GM12878 (cell line): Measurements from ENCODE around the gene SCNM1. TPM values are rescaled to one million over a fixed set of nuclear protein-coding genes. Genes with fewer than 3 reads are reported as not detected.

Experiments used
- ATAC-seq: fragments of 200-7000 bp; cut with Tn5 transposase; 3 replicates; pipeline ENCODE4 v1.9.1; 2020; ENCODE audit warnings: mild to moderate bottlenecking, moderate library complexity
- BruUV-seq: library from RNA; stranded (reverse); fragments of 400-500 nt; replicated peaks from 2 replicates; lab custom pipeline; 2021; lab: Mats Ljungman, UMichigan
- CTCF ChIA-PET: fragments of 300-600 bp; sonication (Branson Sonifier 250); formaldehyde crosslinking; extraction: SDS; loops from one replicate; lab custom pipeline; 2021; ENCODE audit warnings: inconsistent platforms; lab: Yijun Ruan, JAX
- POLR2A ChIA-PET: fragments of 350-600 bp; formaldehyde crosslinking; extraction: SDS; loops from one replicate; lab custom pipeline; 2021; ENCODE audit warnings: inconsistent platforms; lab: Charles Lee
- RAD21 ChIA-PET: fragments of 300-600 bp; sonication (Branson Sonifier 250); formaldehyde crosslinking; loops from one replicate; lab custom pipeline; 2023; ENCODE audit warnings: antibody characterized with exemption; ENCODE audit not compliant: unreplicated experiment; lab: Charles Lee
- SMC1A ChIA-PET: fragments of 300-600 bp; sonication (Branson Sonifier 250); formaldehyde crosslinking; loops from one replicate; lab custom pipeline; 2023; ENCODE audit not compliant: unreplicated experiment, uncharacterized antibody; lab: Charles Lee
- DNase-seq: peaks from one replicate; pipeline ENCODE4 v3.0.0-alpha.2; 2011; ENCODE audit warnings: low read depth, low spot score
- FAIRE-seq: peaks from 3 replicates; lab custom pipeline; 2011; peaks lifted over from hg19 to GRCh38; lab: Jason Lieb, UNC
- H2AFZ ChIP-seq: 2 replicates; pipeline ENCODE4 v1.6.0; 2011; ENCODE audit warnings: low read depth, low read length, control low read depth; ENCODE audit not compliant: control insufficient read depth
- H3K27ac ChIP-seq: 2 replicates; pipeline ENCODE4 v1.5.1; 2011; ENCODE audit warnings: control low read depth; ENCODE audit not compliant: control insufficient read depth, insufficient read depth
- H3K27me3 ChIP-seq, 2 experiments: replicated peaks in 1 of 2; 2 replicates each; pipeline versions ENCODE4 v1.6.0 to v1.6.1; 2011; ENCODE audit warnings: low read length in 1 of 2; ENCODE audit not compliant: control insufficient read depth in 2 of 2, insufficient read depth in 2 of 2
- H3K36me3 ChIP-seq, 2 experiments: 2 replicates each; pipeline ENCODE4 v1.5.1; 2011; ENCODE audit warnings: low read length in 1 of 2; ENCODE audit not compliant: control insufficient read depth in 2 of 2, insufficient read depth in 2 of 2
- H3K4me1 ChIP-seq: 2 replicates; pipeline ENCODE4 v1.6.1; 2011; ENCODE audit warnings: mild to moderate bottlenecking, low read length, moderate library complexity, mixed read lengths; ENCODE audit not compliant: control insufficient read depth, insufficient read depth
- H3K4me2 ChIP-seq: 2 replicates; pipeline ENCODE4 v1.6.0; 2011; ENCODE audit warnings: control low read depth; ENCODE audit not compliant: control insufficient read depth, insufficient read depth
- H3K4me3 ChIP-seq: fragments of 200-600 bp; sonication (generic); 2 replicates; pipeline ENCODE4 v1.5.1; 2016
- H3K79me2 ChIP-seq: 2 replicates; pipeline ENCODE4 v1.6.0; 2011; ENCODE audit warnings: low read length; ENCODE audit not compliant: control insufficient read depth, insufficient read depth
- H3K9ac ChIP-seq: 2 replicates; pipeline ENCODE4 v1.8.0; 2011; ENCODE audit warnings: low read length, control low read depth, mixed read lengths; ENCODE audit not compliant: control insufficient read depth, insufficient read depth
- H3K9me3 ChIP-seq: replicated peaks from 3 replicates; pipeline ENCODE4 v1.5.1; 2011; ENCODE audit warnings: mild to moderate bottlenecking, low read length; ENCODE audit not compliant: control insufficient read depth, insufficient read depth
- H4K20me1 ChIP-seq: 2 replicates; pipeline ENCODE4 v1.6.0; 2011; ENCODE audit not compliant: control insufficient read depth, insufficient read depth
- CBX5 ChIP-seq: sonication (generic); IDR thresholded peaks from 2 replicates; pipeline ENCODE4 v1.6.1; 2016; ENCODE audit warnings: low read depth, moderate library complexity, mild to moderate bottlenecking, inconsistent platforms
- MTA2 ChIP-seq: fragments of 450-650 bp; IDR thresholded peaks from 2 replicates; pipeline ENCODE4 v1.6.1; 2016; ENCODE audit warnings: low read depth, mild to moderate bottlenecking, moderate library complexity
- POU2F2 ChIP-seq: IDR thresholded peaks from 3 replicates; pipeline ENCODE4 v1.6.1; 2011; ENCODE audit warnings: low read depth, mild to moderate bottlenecking, low read length, borderline replicate concordance
- RELA ChIP-seq: fragments of 450-650 bp; IDR thresholded peaks from 2 replicates; pipeline ENCODE4 v1.8.0; 2014; ENCODE audit warnings: borderline replicate concordance; ENCODE audit not compliant: partially characterized antibody
- TARDBP ChIP-seq: IDR thresholded peaks from 2 replicates; pipeline ENCODE4 v1.6.1; 2016; ENCODE audit warnings: borderline replicate concordance
- TCF12 ChIP-seq: IDR thresholded peaks from 2 replicates; pipeline ENCODE4 v1.6.1; 2011; ENCODE audit warnings: low read depth, mild to moderate bottlenecking, low read length
- WGBS: methylation state at CpG from one replicate; pipeline ENCODE4 v1.1.6; 2016; ENCODE audit warnings: low lambda C conversion rate; ENCODE audit not compliant: insufficient replicate concordance, insufficient coverage; ENCODE audit errors: missing lambda C conversion rate; 5-methylcytosine and 5-hydroxymethylcytosine counted together
- in situ Hi-C: fragments of 300-500 bp; cut with MboI; formaldehyde crosslinking; loops from 9 replicates; pipeline ENCODE4 v1.14.3; 2018; ENCODE audit warnings: mixed read lengths
- intact Hi-C: fragments of 100-400 bp; cut with micrococcal nuclease; formaldehyde crosslinking; loops from one replicate; pipeline ENCODE4 v1.14.2; 2022; ENCODE audit not compliant: unreplicated experiment
- polyA plus RNA-seq, 11 experiments: library from polyadenylated mRNA; depleted of rRNA in 4 of 11; unstranded in 6 of 11; stranded (reverse) in 5 of 11; fragments of >200 nt; fragmentation: Nextera tagmentation in 4 of 11; fragmentation: Illumina TruSeq in 1 of 11; extraction: Ambion mirVana in 4 of 11; extraction: Trizol in 1 of 11; gene quantifications; 1 replicate in 1 of 11; 2 replicates in 10 of 11; pipeline versions ENCODE4 v1.2.1 to v1.2.3, GENCODE V29; 2011 to 2016; ENCODE audit warnings: inconsistent platforms in 2 of 11, missing spikeins in 2 of 11, low read depth in 1 of 11
- total RNA-seq, 4 experiments: library from RNA; depleted of rRNA in 3 of 4; stranded (reverse); fragments of >200 nt in 3 of 4; fragmentation: Illumina TruSeq in 1 of 4; extraction: Trizol in 1 of 4; gene quantifications; 2 replicates each; pipeline versions ENCODE4 v1.2.1 to v1.2.3, GENCODE V29; 2013 to 2021
- TF ChIP-seq, protein P1 (sequence below): fragments of 450-650 bp; IDR thresholded peaks from 2 replicates; pipeline ENCODE4 v1.6.1; 2014; ENCODE audit warnings: mild to moderate bottlenecking

SCNM1 gene
- total and polyA plus RNA-seq, 10 of the 15 experiments (the other 5 are each of a cell fraction or from before 2014, with no cell fraction given) = 25.8 to 207 (median 76.9) TPM

DNA sequence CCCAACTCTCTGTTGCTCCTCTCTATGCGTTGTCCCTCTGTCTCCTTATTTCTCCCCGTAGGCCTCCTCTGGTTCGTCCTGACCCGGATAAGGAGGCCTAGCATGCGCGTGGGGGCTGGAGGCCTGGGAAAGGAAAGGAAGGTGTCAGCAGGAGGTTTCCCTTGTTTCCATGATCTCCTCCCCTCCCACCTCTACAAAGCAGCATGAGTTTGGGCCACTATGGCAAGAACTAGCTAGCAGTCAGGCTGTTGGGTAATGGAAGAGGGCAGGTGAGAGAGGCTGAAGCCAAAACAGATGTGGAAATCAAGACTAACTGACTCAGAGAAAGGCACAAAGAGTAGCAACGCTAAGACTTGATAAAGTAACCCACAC is 18.8 kb upstream of the SCNM1 start:
- Histone ChIP-seq H3K4me1 (no peaks in the 10 kb centered on the region; the same call in 1 of the 2 replicates), H3K27ac (no peak overlapping the region), H3K4me2 (peak overlapping the region; percentile 99), H4K20me1 (no peaks in the 10 kb centered on the region; the same call in 1 of the 2 replicates), H2AFZ (peak overlapping the region; percentile 94), H3K9ac (no peak overlapping the region), H3K9me3 (no peaks in the 10 kb centered on the region), H3K4me3 (peak overlapping the region; percentile 83), H3K36me3 (no peaks in the 10 kb centered on the region), H3K79me2 (no peaks in the 10 kb centered on the region), H3K27me3 (peaks cover 0 to 8% of the 10 kb centered on the region in 2 experiments)
- intact Hi-C loops = no loop called here
- 20% methylated on average over 7 of the region's 7 CpGs for WGBS
- TF ChIP-seq TARDBP (no peak), RELA (no peak), TCF12 (no peak), POU2F2 (no peak), CBX5 (no peak), MTA2 (no peak)
- TF ChIP-seq, protein P1, sequence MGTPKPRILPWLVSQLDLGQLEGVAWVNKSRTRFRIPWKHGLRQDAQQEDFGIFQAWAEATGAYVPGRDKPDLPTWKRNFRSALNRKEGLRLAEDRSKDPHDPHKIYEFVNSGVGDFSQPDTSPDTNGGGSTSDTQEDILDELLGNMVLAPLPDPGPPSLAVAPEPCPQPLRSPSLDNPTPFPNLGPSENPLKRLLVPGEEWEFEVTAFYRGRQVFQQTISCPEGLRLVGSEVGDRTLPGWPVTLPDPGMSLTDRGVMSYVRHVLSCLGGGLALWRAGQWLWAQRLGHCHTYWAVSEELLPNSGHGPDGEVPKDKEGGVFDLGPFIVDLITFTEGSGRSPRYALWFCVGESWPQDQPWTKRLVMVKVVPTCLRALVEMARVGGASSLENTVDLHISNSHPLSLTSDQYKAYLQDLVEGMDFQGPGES = no peak
- no TSS peak for BruUV-seq
- in situ Hi-C loops = no loop called here
- RAD21 ChIA-PET = interaction anchor here (1.4 kb wide), 1 partner anchor 10 kb away, joined by 8 read pairs; the partner anchor contains the start of gene TNFAIP8L2
- FAIRE-seq (no peak), ATAC-seq (no peak), DNase-seq (no peak)
- SMC1A ChIA-PET = no interaction called here
- CTCF ChIA-PET = interaction anchor here (0.6 to 1.2 kb wide), 2 partner anchors 8 to 48 kb away, joined by 3 to 5 read pairs; no protein-coding TSS in a partner anchor
- POLR2A ChIA-PET = no interaction called here
